Endothelial cell of umbilical vein (primary cell): Measurements from ENCODE around the gene FALEC. TPM values are rescaled to one million over a fixed set of nuclear protein-coding genes. Genes with fewer than 3 reads are reported as not detected.

ENCODE experiments used
- Bru-seq: library from RNA; stranded (reverse); fragments of 400-500 nt; gene quantifications from one replicate; lab custom pipeline; 2021; lab: Mats Ljungman, UMichigan
- BruChase-seq, 2 experiments: library from RNA; stranded (reverse); fragments of 400-500 nt; gene quantifications; one replicate each; lab custom pipeline; 2021; lab: Mats Ljungman, UMichigan
- BruUV-seq: library from RNA; stranded (reverse); fragments of 400-500 nt; replicated peaks from 2 replicates; lab custom pipeline; 2021; lab: Mats Ljungman, UMichigan
- CTCF ChIA-PET: fragments of 300-600, 350-600 bp; sonication (Branson Sonifier 250); formaldehyde crosslinking; loops from one replicate; lab custom pipeline; 2021; ENCODE audit warnings: antibody characterized with exemption, inconsistent platforms; lab: Charles Lee
- POLR2A ChIA-PET: fragments of 300-600, 350-600 bp; sonication (Branson Sonifier 250); formaldehyde crosslinking; loops from one replicate; lab custom pipeline; 2021; ENCODE audit warnings: antibody characterized with exemption, inconsistent platforms; lab: Charles Lee
- DNase-seq: peaks from one replicate; pipeline ENCODE4 v3.0.0-alpha.2; 2011; ENCODE audit warnings: low read depth, low spot score
- FAIRE-seq: peaks from 2 replicates; lab custom pipeline; 2011; peaks lifted over from hg19 to GRCh38; lab: Jason Lieb, UNC
- H2AFZ ChIP-seq: 2 replicates; pipeline ENCODE4 v1.6.0; 2012; ENCODE audit warnings: low read depth, low read length, control low read depth, inconsistent platforms
- H3K27ac ChIP-seq: 2 replicates; pipeline ENCODE4 v1.5.1; 2011; ENCODE audit warnings: low read depth, mild to moderate bottlenecking, control low read depth, low read length, moderate library complexity; ENCODE audit not compliant: insufficient read depth
- H3K27me3 ChIP-seq, 2 experiments: 2 replicates each; pipeline versions ENCODE4 v1.6.0 to v1.6.1; 2011; ENCODE audit warnings: low read length in 2 of 2, mixed read lengths in 1 of 2; ENCODE audit not compliant: control insufficient read depth in 2 of 2, insufficient read depth in 2 of 2
- H3K36me3 ChIP-seq, 2 experiments: 2 replicates in 1 of 2; 3 replicates in 1 of 2; pipeline ENCODE4 v1.5.1; 2011; ENCODE audit warnings: low read length in 2 of 2, mild to moderate bottlenecking in 1 of 2, moderate library complexity in 1 of 2; ENCODE audit not compliant: control insufficient read depth in 2 of 2, insufficient read depth in 2 of 2; ENCODE audit errors: extremely low read depth in 1 of 2
- H3K4me1 ChIP-seq: 3 replicates; pipeline ENCODE4 v1.5.1; 2011; ENCODE audit warnings: mild to moderate bottlenecking, low read length; ENCODE audit not compliant: control insufficient read depth, insufficient read depth; ENCODE audit errors: extremely low read depth
- H3K4me2 ChIP-seq: 2 replicates; pipeline ENCODE4 v1.6.1; 2011; ENCODE audit warnings: low read length, control low read depth, mixed read lengths; ENCODE audit not compliant: insufficient read depth
- H3K4me3 ChIP-seq, 3 experiments: fragments of 200-600 bp in 1 of 3; sonication (generic), shearing (Covaris generic) in 1 of 3; replicated peaks in 1 of 3; 2 replicates each; pipeline ENCODE4 v1.5.1; 2011 to 2016; ENCODE audit warnings: control low read depth in 3 of 3, low read length in 3 of 3, mild to moderate bottlenecking in 2 of 3, inconsistent platforms in 1 of 3, low read depth in 1 of 3, moderate library complexity in 1 of 3; ENCODE audit not compliant: insufficient read depth in 1 of 3
- H3K79me2 ChIP-seq: 2 replicates; pipeline ENCODE4 v1.6.0; 2012; ENCODE audit warnings: low read length, inconsistent platforms; ENCODE audit not compliant: control insufficient read depth, insufficient read depth
- H3K9ac ChIP-seq: replicated peaks from 2 replicates; pipeline ENCODE3; 2011; ENCODE audit warnings: low read length, control low read depth; ENCODE audit not compliant: insufficient read depth; ENCODE audit errors: extremely low read depth
- H3K9me1 ChIP-seq: replicated peaks from 3 replicates; pipeline ENCODE4 v1.6.0; 2011; ENCODE audit warnings: mild to moderate bottlenecking, low read length; ENCODE audit not compliant: control insufficient read depth, insufficient read depth; ENCODE audit errors: extremely low read depth
- H3K9me3 ChIP-seq: replicated peaks from 2 replicates; pipeline ENCODE4 v1.5.1; 2012; ENCODE audit warnings: low read length, inconsistent platforms; ENCODE audit not compliant: control insufficient read depth, insufficient read depth
- H4K20me1 ChIP-seq: replicated peaks from 2 replicates; pipeline ENCODE3; 2011; ENCODE audit warnings: mild to moderate bottlenecking, low read length; ENCODE audit not compliant: control insufficient read depth, insufficient read depth; ENCODE audit errors: extremely low read depth
- EZH2 ChIP-seq: IDR thresholded peaks from 2 replicates; pipeline ENCODE4 v1.6.1; 2012; ENCODE audit warnings: borderline replicate concordance, low read depth, mild to moderate bottlenecking, moderate library complexity, low read length, inconsistent platforms; ENCODE audit not compliant: severe bottlenecking
- FOS ChIP-seq: IDR thresholded peaks from 2 replicates; pipeline ENCODE4 v1.6.1; 2011; ENCODE audit warnings: mild to moderate bottlenecking, low read length, moderate library complexity, borderline replicate concordance; ENCODE audit not compliant: insufficient read depth
- GATA2 ChIP-seq: IDR thresholded peaks from 2 replicates; pipeline ENCODE4 v1.7.0; 2011; ENCODE audit warnings: low read depth, mild to moderate bottlenecking, moderate library complexity, mixed read lengths, low read length; ENCODE audit not compliant: insufficient read length, insufficient read depth
- JUN ChIP-seq: IDR thresholded peaks from 2 replicates; pipeline ENCODE4 v1.6.1; 2011; ENCODE audit warnings: borderline replicate concordance, low read depth; ENCODE audit not compliant: insufficient read length, insufficient read depth
- MYC ChIP-seq: IDR thresholded peaks from one replicate; pipeline ENCODE4 v1.6.1; 2011; ENCODE audit warnings: mild to moderate bottlenecking, low read depth, low read length
- POLR2A ChIP-seq: IDR thresholded peaks from 2 replicates; pipeline ENCODE4 v1.6.1; 2012; ENCODE audit warnings: low read depth, mild to moderate bottlenecking, control low read depth, low read length
- POLR2AphosphoS5 ChIP-seq: IDR thresholded peaks from 2 replicates; pipeline ENCODE4 v1.6.1; 2012; ENCODE audit warnings: low read depth, mild to moderate bottlenecking, control low read depth, low read length, moderate library complexity; ENCODE audit not compliant: insufficient read depth
- dilution Hi-C: fragments of 300-500 bp; cut with MboI; formaldehyde crosslinking; loops from one replicate; pipeline ENCODE4 v1.15.0; 2019; ENCODE audit warnings: low sequenced_read_pairs; ENCODE audit not compliant: extremely low pct_ligation_motif_present
- intact Hi-C: fragments of 100-400 bp; cut with micrococcal nuclease; formaldehyde crosslinking; loops from one replicate; pipeline ENCODE4 v1.10.0; 2022
- long read RNA-seq: library from polyadenylated mRNA; stranded (forward); transcript quantifications from one replicate; pipeline ENCODE4 v2.0.0, GENCODE V29; 2021
- polyA minus RNA-seq, 3 experiments: library from RNA; depleted of rRNA, polyadenylated mRNA; stranded (reverse); fragments of >200 nt; gene quantifications; 1 replicate in 1 of 3; 2 replicates in 2 of 3; pipeline ENCODE4 v1.2.3, GENCODE V29; 2011
- polyA plus RNA-seq, 4 experiments: library from polyadenylated mRNA; depleted of rRNA in 3 of 4; stranded (reverse) in 3 of 4; unstranded in 1 of 4; fragments of >200 nt; gene quantifications; 2 replicates each; pipeline versions ENCODE4 v1.2.1 to v1.2.3, GENCODE V29; 2011 to 2012; ENCODE audit warnings: missing spikeins in 1 of 4
- total RNA-seq: library from RNA; stranded (reverse); gene quantifications from 2 replicates; pipeline ENCODE4 v1.2.3, GENCODE V29; 2021
- TF ChIP-seq, protein P1 (sequence below), 2 donors: IDR thresholded peaks; 1 replicate in 1 of 2; 2 replicates in 1 of 2; pipeline ENCODE4 v1.5.1; 2011; ENCODE audit warnings: low read length in 2 of 2, mild to moderate bottlenecking in 2 of 2, moderate library complexity in 2 of 2, control low read depth in 1 of 2, inconsistent platforms in 1 of 2, low read depth in 1 of 2; ENCODE audit not compliant: insufficient read depth in 1 of 2; ENCODE audit errors: extremely low read depth in 1 of 2
- TF ChIP-seq, protein P2 (sequence below): IDR thresholded peaks from 2 replicates; pipeline ENCODE4 v1.6.1; 2011; ENCODE audit not compliant: insufficient read depth, insufficient read length

FALEC gene
- not detected in 2 replicates for total RNA-seq
- polyA plus RNA-seq, result not detected in 2 replicates
- polyA plus RNA-seq (2011; cell fraction: cytosol; rRNA removed), result not detected in 2 replicates
- not detected in 2 replicates for polyA plus RNA-seq (2011; cell fraction: nucleus; rRNA removed)
- polyA plus RNA-seq (2012), result not detected in 2 replicates
- 0.42 TPM in 1 of 2 replicates, not detected in the other for polyA minus RNA-seq
- not detected for polyA minus RNA-seq (2011; cell fraction: cytosol; rRNA and poly(A)+ RNA removed)
- not detected in 2 replicates for polyA minus RNA-seq (2011; cell fraction: nucleus; rRNA and poly(A)+ RNA removed)
- percentile 33 among the genes with signal in this experiment for Bru-seq, nascent RNA
- BruChase-seq, experiment 1, labeled RNA remaining after a 6-hour chase, result percentile 49 among the genes with signal in this experiment
- percentile 34 among the genes with signal in this experiment for BruChase-seq, experiment 2, labeled RNA remaining after a 2-hour chase
- long read RNA-seq, result 0 reads

- no peaks in the 10 kb centered on the region for H3K9me1 ChIP-seq
- ChIA-PET POLR2A (interaction anchor here (1.0 to 1.4 kb wide), 2 partner anchors 8 to 56 kb away, joined by 3 to 4 read pairs; partner anchors contain the start of gene ECM1), CTCF (interaction anchor here (0.6 to 3.1 kb wide), 13 partner anchors 8 to 407 kb away, joined by 3 to 24 read pairs (median 4); partner anchors contain the start of genes ECM1 and TARS2)
- H3K27me3 ChIP-seq, result no peaks in the 10 kb centered on the region
- H3K4me2 ChIP-seq, result peak within 1 kb of the TSS; percentile 92
- H2AFZ ChIP-seq, result peak within 1 kb of the TSS; percentile 94
- dilution Hi-C loops, result no loop called here
- peak; percentile 96 for FAIRE-seq
- intact Hi-C loops, result loop anchor here (1.0 to 5.0 kb wide), 4 partner anchors 17 to 148 kb away; partner anchors contain the start of gene TARS2
- H3K4me1 ChIP-seq, result peaks cover 6% of the 10 kb centered on the region
- peak within 1 kb of the TSS; percentile 9 for H3K27ac ChIP-seq
- H3K79me2 ChIP-seq, result no peaks in the 10 kb centered on the region
- peak within 1 kb of the TSS; percentile 39 to 77 (median 48) for H3K4me3 ChIP-seq
- no peaks in the 10 kb centered on the region for H4K20me1 ChIP-seq
- H3K9ac ChIP-seq, result peak within 1 kb of the TSS; percentile 35
- no peak for TF ChIP-seq GATA2
- no peak for TF ChIP-seq FOS
- TF ChIP-seq MYC, result no peak
- TF ChIP-seq, protein P1, sequence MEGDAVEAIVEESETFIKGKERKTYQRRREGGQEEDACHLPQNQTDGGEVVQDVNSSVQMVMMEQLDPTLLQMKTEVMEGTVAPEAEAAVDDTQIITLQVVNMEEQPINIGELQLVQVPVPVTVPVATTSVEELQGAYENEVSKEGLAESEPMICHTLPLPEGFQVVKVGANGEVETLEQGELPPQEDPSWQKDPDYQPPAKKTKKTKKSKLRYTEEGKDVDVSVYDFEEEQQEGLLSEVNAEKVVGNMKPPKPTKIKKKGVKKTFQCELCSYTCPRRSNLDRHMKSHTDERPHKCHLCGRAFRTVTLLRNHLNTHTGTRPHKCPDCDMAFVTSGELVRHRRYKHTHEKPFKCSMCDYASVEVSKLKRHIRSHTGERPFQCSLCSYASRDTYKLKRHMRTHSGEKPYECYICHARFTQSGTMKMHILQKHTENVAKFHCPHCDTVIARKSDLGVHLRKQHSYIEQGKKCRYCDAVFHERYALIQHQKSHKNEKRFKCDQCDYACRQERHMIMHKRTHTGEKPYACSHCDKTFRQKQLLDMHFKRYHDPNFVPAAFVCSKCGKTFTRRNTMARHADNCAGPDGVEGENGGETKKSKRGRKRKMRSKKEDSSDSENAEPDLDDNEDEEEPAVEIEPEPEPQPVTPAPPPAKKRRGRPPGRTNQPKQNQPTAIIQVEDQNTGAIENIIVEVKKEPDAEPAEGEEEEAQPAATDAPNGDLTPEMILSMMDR (IDR thresholded peaks at IDR 0.05; ENCODE audit: extremely low read depth in 1 of 2, insufficient read depth in 1 of 2, low read depth in 1 of 2, low read length in 2 of 2), result no peak
- TF ChIP-seq, protein P2, sequence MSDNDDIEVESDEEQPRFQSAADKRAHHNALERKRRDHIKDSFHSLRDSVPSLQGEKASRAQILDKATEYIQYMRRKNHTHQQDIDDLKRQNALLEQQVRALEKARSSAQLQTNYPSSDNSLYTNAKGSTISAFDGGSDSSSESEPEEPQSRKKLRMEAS, result no peak
- no peak for TF ChIP-seq JUN
- TF ChIP-seq POLR2AphosphoS5, result peak; percentile 61
- TF ChIP-seq POLR2A, result peak; percentile 44
- TF ChIP-seq EZH2, result no peak
- no peaks in the 10 kb centered on the region for H3K36me3 ChIP-seq
- H3K9me3 ChIP-seq, result no peaks in the 10 kb centered on the region
- DNase-seq, result peak; percentile 97
- no TSS peak for BruUV-seq
These were observed at the start of gene FALEC for GRCh38 chr1:150515328-150516049. FALEC (plus strand) TSS chr1:150515752.
